HCT116 (cell line): Measurements from ENCODE around the gene ADGRD1. TPM values are rescaled to one million over a fixed set of nuclear protein-coding genes. Genes with fewer than 3 reads are reported as not detected.

Experiments used
- ATAC-seq: fragments of 200-7000 bp; cut with Tn5 transposase; 2 replicates; pipeline ENCODE4 v1.9.1; 2020; ENCODE audit warnings: mild to moderate bottlenecking, moderate library complexity
- BruUV-seq: library from RNA; stranded (reverse); fragments of 400-500 nt; replicated peaks from 2 replicates; lab custom pipeline; 2021; lab: Mats Ljungman, UMichigan
- CTCF ChIA-PET: fragments of 300-600 bp; sonication (Branson Sonifier 250); formaldehyde crosslinking; loops from one replicate; lab custom pipeline; 2021; ENCODE audit warnings: antibody characterized with exemption; lab: Charles Lee
- POLR2A ChIA-PET: fragments of 300-600, 350-600 bp; sonication (Branson Sonifier 250); formaldehyde crosslinking; loops from one replicate; lab custom pipeline; 2021; ENCODE audit warnings: antibody characterized with exemption; lab: Charles Lee
- RAD21 ChIA-PET, 2 experiments: fragments of 300-600 bp; sonication (Branson Sonifier 250); formaldehyde crosslinking; loops; one replicate each; lab custom pipeline; 2023; ENCODE audit warnings: low total read pairs in 2 of 2; ENCODE audit not compliant: uncharacterized antibody in 2 of 2, unreplicated experiment in 2 of 2, low non-redundant PET in 1 of 2; lab: Charles Lee
- DNase-seq: peaks from one replicate; pipeline ENCODE4 v3.0.0-alpha.2; 2010; ENCODE audit warnings: low read depth, low spot score
- H2AFZ ChIP-seq: fragments of 200-600 bp; shearing (Covaris generic), sonication (generic); 2 replicates; pipeline ENCODE4 v1.6.1; 2017; ENCODE audit warnings: low read depth, mixed run types, mixed read lengths, antibody characterized with exemption, low read length; ENCODE audit not compliant: poor library complexity, severe bottlenecking
- H3K27ac ChIP-seq: 2 replicates; pipeline ENCODE4 v1.5.1; 2012; ENCODE audit warnings: low read depth, low read length
- H3K27me3 ChIP-seq: fragments of 200-600 bp; sonication (generic); 2 replicates; pipeline ENCODE4 v1.6.1; 2016; ENCODE audit warnings: mixed run types, low read length, mixed read lengths; ENCODE audit not compliant: insufficient read depth
- H3K36me3 ChIP-seq, 2 experiments: fragments of 200-500 bp in 1 of 2; fragments of 200-600 bp in 1 of 2; sonication (Bioruptor generic) in 1 of 2; sonication (generic) in 1 of 2; 2 replicates each; pipeline versions ENCODE4 v1.5.1 to v1.6.1; 2014 to 2016; ENCODE audit warnings: low read length in 2 of 2, inconsistent platforms in 1 of 2, mixed read lengths in 1 of 2, mixed run types in 1 of 2; ENCODE audit not compliant: insufficient read depth in 2 of 2, control insufficient read depth in 1 of 2
- H3K4me1 ChIP-seq, 2 experiments: fragments of 200-600 bp in 1 of 2; sonication (generic) in 1 of 2; 2 replicates each; pipeline versions ENCODE4 v1.5.1 to v1.6.1; 2012 to 2017; ENCODE audit warnings: low read length in 2 of 2, inconsistent platforms in 1 of 2, mild to moderate bottlenecking in 1 of 2, mixed read lengths in 1 of 2, mixed run types in 1 of 2, moderate library complexity in 1 of 2; ENCODE audit not compliant: insufficient read depth in 2 of 2, control insufficient read depth in 1 of 2
- H3K4me2 ChIP-seq: fragments of 200-600 bp; sonication (generic); 2 replicates; pipeline ENCODE4 v1.6.1; 2017; ENCODE audit warnings: mixed run types, low read length, mixed read lengths
- H3K4me3 ChIP-seq, 2 experiments: fragments of 200-600 bp in 1 of 2; sonication (generic) in 1 of 2; replicated peaks in 1 of 2; 2 replicates each; pipeline ENCODE4 v1.5.1; 2011 to 2016; ENCODE audit warnings: low read length in 2 of 2, control low read depth in 1 of 2, low read depth in 1 of 2, mild to moderate bottlenecking in 1 of 2, mixed read lengths in 1 of 2, mixed run types in 1 of 2
- H3K79me2 ChIP-seq: fragments of 200-600 bp; sonication (generic); 2 replicates; pipeline ENCODE4 v1.6.1; 2017; ENCODE audit warnings: mild to moderate bottlenecking, mixed run types, low read length, moderate library complexity, mixed read lengths; ENCODE audit not compliant: insufficient read depth
- H3K9ac ChIP-seq: fragments of 200-600 bp; sonication (generic); 2 replicates; pipeline ENCODE4 v1.6.1; 2016; ENCODE audit warnings: low read length, mixed read lengths
- H3K9me2 ChIP-seq: fragments of 200-600 bp; sonication (generic), shearing (Covaris generic); 2 replicates; pipeline ENCODE4 v1.6.1; 2017; ENCODE audit warnings: mixed run types, mild to moderate bottlenecking, moderate library complexity; ENCODE audit not compliant: insufficient read depth
- H3K9me3 ChIP-seq, 2 experiments: fragments of 200-500 bp in 1 of 2; fragments of 200-600 bp in 1 of 2; sonication (Bioruptor generic) in 1 of 2; sonication (generic) in 1 of 2; 2 replicates each; pipeline ENCODE4 v1.6.1; 2014 to 2017; ENCODE audit warnings: low read length in 2 of 2, mixed read lengths in 2 of 2, inconsistent platforms in 1 of 2, low read depth in 1 of 2, mild to moderate bottlenecking in 1 of 2, mixed run types in 1 of 2, moderate library complexity in 1 of 2; ENCODE audit not compliant: control insufficient read depth in 1 of 2, insufficient read depth in 1 of 2
- H4K20me1 ChIP-seq: fragments of 200-600 bp; sonication (generic), shearing (Covaris generic); 2 replicates; pipeline ENCODE4 v1.6.1; 2017; ENCODE audit warnings: mixed run types, mild to moderate bottlenecking, moderate library complexity; ENCODE audit not compliant: insufficient read depth
- ATF3 ChIP-seq: IDR thresholded peaks from 2 replicates; pipeline ENCODE4 v1.6.1; 2012
- CEBPB ChIP-seq: IDR thresholded peaks from 2 replicates; pipeline ENCODE4 v1.6.1; 2012; ENCODE audit warnings: low read depth
- CTCF ChIP-seq, 3 experiments: fragments of 200-600 bp in 1 of 3; sonication (generic) in 1 of 3; IDR thresholded peaks in 2 of 3; conservative IDR thresholded peaks in 1 of 3; 2 replicates each; pipeline ENCODE4 v1.5.1; 2012 to 2017; ENCODE audit warnings: low read depth in 2 of 3, low read length in 2 of 3, antibody characterized with exemption in 1 of 3, borderline replicate concordance in 1 of 3, control low read depth in 1 of 3, mild to moderate bottlenecking in 1 of 3, mixed read lengths in 1 of 3, mixed run types in 1 of 3, moderate library complexity in 1 of 3; ENCODE audit not compliant: insufficient read depth in 1 of 3
- EGR1 ChIP-seq: IDR thresholded peaks from 2 replicates; pipeline ENCODE4 v1.6.1; 2012; ENCODE audit warnings: low read depth
- ELF1 ChIP-seq: IDR thresholded peaks from 2 replicates; pipeline ENCODE4 v1.6.1; 2012; ENCODE audit warnings: low read depth, borderline replicate concordance
- EZH2 ChIP-seq: fragments of 200-600 bp; sonication (generic); IDR thresholded peaks from 2 replicates; pipeline ENCODE4 v1.6.1; 2017; ENCODE audit warnings: antibody characterized with exemption, mixed run types
- EZH2phosphoT487 ChIP-seq: fragments of 200-600 bp; IDR thresholded peaks from 2 replicates; pipeline ENCODE4 v1.6.1; 2018; ENCODE audit warnings: antibody characterized with exemption, borderline replicate concordance
- MAX ChIP-seq: IDR thresholded peaks from 2 replicates; pipeline ENCODE4 v1.6.1; 2012
- POLR2A ChIP-seq: IDR thresholded peaks from 2 replicates; pipeline ENCODE4 v1.7.0; 2011; ENCODE audit warnings: borderline replicate concordance; ENCODE audit not compliant: insufficient read depth, insufficient read length; ENCODE audit errors: extremely low read depth
- POLR2AphosphoS5 ChIP-seq: IDR thresholded peaks from 2 replicates; pipeline ENCODE4 v1.6.1; 2011; ENCODE audit warnings: mild to moderate bottlenecking, low read depth, low read length, moderate library complexity
- RAD21 ChIP-seq: IDR thresholded peaks from 2 replicates; pipeline ENCODE4 v1.6.1; 2012; ENCODE audit warnings: low read depth, mild to moderate bottlenecking
- REST ChIP-seq: IDR thresholded peaks from 2 replicates; pipeline ENCODE4 v1.6.1; 2012; ENCODE audit warnings: low read depth
- SIN3A ChIP-seq: IDR thresholded peaks from 2 replicates; pipeline ENCODE4 v1.6.1; 2012; ENCODE audit warnings: low read depth
- SP1 ChIP-seq: IDR thresholded peaks from 2 replicates; pipeline ENCODE4 v1.6.1; 2012; ENCODE audit warnings: low read depth
- SRF ChIP-seq: IDR thresholded peaks from 2 replicates; pipeline ENCODE4 v1.6.1; 2012; ENCODE audit warnings: low read depth
- YY1 ChIP-seq: IDR thresholded peaks from 2 replicates; pipeline ENCODE4 v1.6.1; 2011; ENCODE audit warnings: low read length, low read depth, moderate library complexity, mild to moderate bottlenecking; ENCODE audit not compliant: insufficient replicate concordance; ENCODE audit errors: extremely low read depth
- ZFX ChIP-seq: fragments of 450-650 bp; IDR thresholded peaks from 2 replicates; pipeline ENCODE4 v1.6.1; 2017
- ZNF274 ChIP-seq: fragments of 200-500 bp; sonication (Bioruptor generic); IDR thresholded peaks from 2 replicates; pipeline ENCODE4 v1.6.1; 2014; ENCODE audit warnings: mild to moderate bottlenecking, low read depth, low read length, inconsistent platforms
- intact Hi-C: fragments of 100-400 bp; cut with micrococcal nuclease; formaldehyde crosslinking; loops from 2 replicates; pipeline ENCODE4 v1.10.0; 2022
- total RNA-seq: library from RNA; stranded (reverse); gene quantifications from one replicate; pipeline ENCODE4 v1.2.1, GENCODE V29; 2021; ENCODE audit not compliant: unreplicated experiment

Gene ADGRD1
- total RNA-seq, 1 experiment from 2014 or later = 0.44 TPM

GRCh38 chr12:131174901-131175300, 221.2 kb downstream of the ADGRD1 start (continued):
- TF ChIP-seq REST (no peak), EZH2phosphoT487 (no peak), EGR1 (no peak), ZNF274 (no peak), ELF1 (no peak), SIN3A (no peak), RAD21 (no peak), MAX (no peak), SRF (no peak)
- TF ChIP-seq, all 23 proteins: peak for 0

GRCh38 chr12:131176266-131176665, 222.6 kb downstream of the ADGRD1 start:
- DNase-seq = no peak
- no peaks in the 10 kb centered on the region for H4K20me1 ChIP-seq
- H3K4me1 ChIP-seq = no peaks in the 10 kb centered on the region
- no peak overlapping the region for H3K27ac ChIP-seq
- ATAC-seq = no peak
- POLR2A ChIA-PET = no interaction called here
- no peaks in the 10 kb centered on the region for H3K9me2 ChIP-seq
- H3K9ac ChIP-seq = no peak overlapping the region
- no peaks in the 10 kb centered on the region for H3K36me3 ChIP-seq
- RAD21 ChIA-PET = no interaction called here
- CTCF ChIA-PET = no interaction called here
- H3K4me3 ChIP-seq = no peak overlapping the region
- H3K79me2 ChIP-seq = no peaks in the 10 kb centered on the region
- peaks cover 38% of the 10 kb centered on the region for H3K27me3 ChIP-seq
- H3K4me2 ChIP-seq = no peak overlapping the region
- H3K9me3 ChIP-seq = no peaks in the 10 kb centered on the region
- H2AFZ ChIP-seq = no peak overlapping the region
- intact Hi-C loops = loop anchor here (10.0 kb wide), 1 partner anchor 149 kb away; no protein-coding TSS in a partner anchor
- no TSS peak for BruUV-seq
- TF ChIP-seq EZH2phosphoT487 (no peak), CEBPB (no peak), YY1 (no peak), POLR2AphosphoS5 (no peak), ZFX (no peak), CTCF (IDR thresholded peaks at IDR 0.05 in 2 of 3, conservative IDR thresholded peaks at IDR 0.05 in 1 of 3; ENCODE audit: borderline replicate concordance in 1 of 3, insufficient read depth in 1 of 3, low read depth in 2 of 3, low read length in 2 of 3) (no peak), POLR2A (no peak), ATF3 (no peak), SP1 (no peak), EZH2 (no peak), EGR1 (no peak), REST (no peak)
